Skin of body (tissue), 2 donors: ENCODE data around the gene ABHD16A. TPM values are rescaled to one million over a fixed set of nuclear protein-coding genes. Genes with fewer than 3 reads are reported as not detected.

ENCODE experiments used
- DNase-seq: peaks from one replicate; lab custom pipeline; 2025; lab: John Stamatoyannopoulos, UW
- total RNA-seq: library from RNA; depleted of rRNA; stranded (reverse); fragments of >200 nt; gene quantifications from one replicate; pipeline ENCODE4 v1.2.3, GENCODE V29; 2014

ABHD16A gene
- total RNA-seq, 1 donor from 2014 or later = 36.0 TPM

- DNase-seq = no peak
These were observed 39.8 kb downstream of the ABHD16A start for GRCh38 chr6:31663126-31663960.

DNA sequence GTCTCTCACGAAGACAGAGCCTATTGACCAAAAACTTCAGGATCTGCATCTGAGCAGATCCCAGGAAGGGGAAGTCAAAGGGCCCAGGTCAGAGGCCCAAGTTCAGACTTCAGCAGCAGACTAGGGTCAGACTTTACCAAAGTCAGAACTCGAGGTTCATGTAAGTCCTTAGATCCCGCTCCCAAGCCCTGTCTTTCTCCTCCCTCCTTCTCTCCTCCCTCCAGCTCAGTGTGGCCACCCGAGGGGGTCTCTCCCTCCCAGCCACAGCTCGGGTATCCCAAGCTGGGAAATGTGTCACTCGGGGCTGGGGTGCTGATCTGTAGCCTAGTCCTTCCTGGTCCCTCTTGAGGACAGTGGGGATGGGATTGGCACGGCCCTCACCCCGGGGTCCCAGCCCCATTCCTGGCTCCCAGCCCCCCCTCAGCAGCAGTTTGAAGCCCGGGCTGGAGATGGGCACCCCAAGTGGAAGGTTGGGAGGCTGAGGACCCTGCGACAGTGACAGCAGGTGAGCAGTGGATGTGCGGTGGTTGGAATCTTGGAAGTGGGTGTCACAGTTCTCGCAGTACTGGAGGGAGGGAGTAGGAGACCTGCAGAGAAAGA, 40.9 kb downstream of the ABHD16A start:
- no peak for DNase-seq

DNA sequence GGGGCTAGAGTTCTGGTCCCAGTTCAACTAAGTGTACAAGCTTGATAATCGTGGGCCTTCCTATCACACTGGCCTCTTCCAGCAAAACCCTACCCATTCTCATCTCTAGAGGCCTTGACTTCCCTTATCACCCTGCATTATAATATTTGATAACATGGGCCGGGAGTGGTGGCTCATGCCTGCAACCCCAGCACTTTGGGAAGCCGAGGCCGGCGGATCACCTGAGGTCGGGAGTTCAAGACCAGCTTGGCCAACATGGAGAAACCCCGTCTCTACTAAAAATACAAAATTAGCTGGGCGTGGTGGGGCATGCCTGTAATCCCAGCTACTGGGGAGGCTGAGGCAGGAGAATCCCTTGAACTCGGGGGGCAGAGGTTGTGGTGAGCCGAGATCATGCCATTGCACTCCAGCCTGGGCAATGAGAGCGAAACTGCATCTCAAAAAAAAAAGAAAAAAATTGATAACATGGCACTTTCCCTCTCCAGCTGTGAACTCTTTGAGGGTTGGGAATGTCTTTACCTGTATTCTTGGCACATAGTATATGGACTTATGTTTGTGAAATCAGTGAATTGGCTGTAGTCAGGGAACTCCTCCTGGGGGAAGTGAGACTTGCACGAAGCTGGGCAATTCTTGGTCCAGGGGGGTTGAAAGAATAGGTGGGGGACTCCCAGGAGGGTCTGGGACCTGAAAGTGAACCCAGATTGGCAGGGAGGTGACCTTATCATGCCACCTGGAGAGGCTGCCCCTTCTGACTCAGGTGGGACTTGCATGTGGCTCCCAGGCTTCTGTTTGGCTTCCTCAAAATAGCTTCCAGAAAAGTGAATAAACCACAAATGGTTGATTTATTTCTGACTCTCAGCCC, 41.6 kb downstream of the ABHD16A start:
- DNase-seq = no peak

DNA sequence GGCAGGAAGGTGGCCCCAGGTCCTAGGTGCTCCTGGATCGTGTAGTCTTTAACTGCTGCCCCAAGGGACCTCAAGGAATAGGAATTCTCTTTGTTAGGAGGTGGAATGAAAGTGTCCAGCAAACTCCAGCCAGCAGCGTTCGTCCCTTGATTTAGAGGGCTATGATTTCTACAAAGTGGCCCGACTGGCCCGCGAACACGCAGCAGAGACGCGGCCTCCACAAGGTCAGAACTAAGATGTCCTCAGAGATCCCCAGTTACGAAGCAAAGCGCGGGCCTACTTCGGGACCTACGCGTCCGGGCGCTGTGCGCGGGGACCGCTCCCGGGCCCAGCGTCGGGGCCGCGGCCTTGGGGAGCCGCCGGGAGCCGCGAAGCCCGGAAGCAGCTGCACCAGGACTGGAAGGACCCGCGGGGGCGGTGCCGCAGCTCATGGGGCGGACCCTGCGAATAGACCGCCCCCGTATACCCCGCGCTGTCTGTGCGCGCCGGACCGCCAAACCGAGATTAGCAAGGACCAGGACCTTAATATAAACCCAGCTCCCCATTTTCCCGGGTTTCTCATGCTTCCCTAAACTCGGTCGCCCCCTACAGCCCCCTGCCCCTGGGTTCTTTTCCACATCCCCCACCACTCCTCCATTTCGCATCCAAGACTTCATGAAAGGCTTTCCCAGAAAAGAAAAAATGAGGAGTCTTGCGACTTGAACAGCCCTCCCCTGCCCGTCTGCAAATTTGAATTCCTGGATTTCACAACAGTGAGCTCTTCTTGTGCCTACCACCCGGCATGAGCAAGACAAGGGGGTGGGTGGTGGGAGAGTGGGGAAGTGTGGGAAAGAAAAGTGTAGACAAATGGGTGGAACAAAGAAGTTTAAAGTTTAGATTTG, 42.5 kb downstream of the ABHD16A start, which contains the start of gene C6orf47:
C6orf47 (minus strand) TSS at position 398 of the 881 bp plus-strand sequence. CDS start 831 bp downstream, outside the sequence.
- peak; percentile 75 for DNase-seq

GRCh38 chr6:31659649-31660380, 43.3 kb downstream of the ABHD16A start:
- no peak for DNase-seq

- DNase-seq = no peak
These were observed 44.0 kb downstream of the ABHD16A start for GRCh38 chr6:31658983-31659648.

GRCh38 chr6:31658158-31658688, 44.9 kb downstream of the ABHD16A start:
- no peak for DNase-seq

DNA sequence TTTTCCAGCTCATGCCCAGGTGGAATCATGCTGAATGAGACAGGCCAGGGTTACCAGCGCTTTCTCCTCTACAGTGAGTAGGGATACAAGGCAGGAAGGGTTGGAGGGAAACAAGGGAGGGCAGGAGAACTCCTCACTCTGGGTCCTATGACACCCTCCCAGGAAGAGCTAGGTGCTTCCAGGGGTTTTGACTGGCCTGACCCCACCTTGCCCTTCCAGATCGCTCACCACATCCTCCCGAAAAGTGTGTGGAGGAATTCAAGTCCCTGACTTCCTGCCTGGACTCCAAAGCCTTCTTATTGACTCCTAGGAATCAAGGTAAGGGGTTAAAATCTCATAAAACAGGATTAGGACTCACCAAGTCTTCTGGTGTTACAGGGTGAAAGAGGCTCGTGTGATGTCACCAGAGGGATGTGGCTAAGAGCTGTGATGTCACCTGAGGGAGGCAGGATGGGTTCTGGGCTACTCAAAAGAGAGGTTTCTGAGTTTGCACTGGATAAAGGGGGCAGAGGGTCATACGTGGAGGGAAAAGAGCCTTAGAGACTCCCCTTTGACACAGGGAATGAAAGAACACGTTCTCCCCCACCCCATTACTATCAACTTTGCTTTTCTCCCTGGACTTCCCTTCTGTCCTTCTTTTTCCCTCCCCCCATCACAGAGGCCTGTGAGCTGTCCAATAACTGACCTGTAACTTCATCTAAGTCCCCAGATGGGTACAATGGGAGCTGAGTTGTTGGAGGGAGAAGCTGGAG, 45.5 kb downstream of the ABHD16A start:
- no peak for DNase-seq

DNA sequence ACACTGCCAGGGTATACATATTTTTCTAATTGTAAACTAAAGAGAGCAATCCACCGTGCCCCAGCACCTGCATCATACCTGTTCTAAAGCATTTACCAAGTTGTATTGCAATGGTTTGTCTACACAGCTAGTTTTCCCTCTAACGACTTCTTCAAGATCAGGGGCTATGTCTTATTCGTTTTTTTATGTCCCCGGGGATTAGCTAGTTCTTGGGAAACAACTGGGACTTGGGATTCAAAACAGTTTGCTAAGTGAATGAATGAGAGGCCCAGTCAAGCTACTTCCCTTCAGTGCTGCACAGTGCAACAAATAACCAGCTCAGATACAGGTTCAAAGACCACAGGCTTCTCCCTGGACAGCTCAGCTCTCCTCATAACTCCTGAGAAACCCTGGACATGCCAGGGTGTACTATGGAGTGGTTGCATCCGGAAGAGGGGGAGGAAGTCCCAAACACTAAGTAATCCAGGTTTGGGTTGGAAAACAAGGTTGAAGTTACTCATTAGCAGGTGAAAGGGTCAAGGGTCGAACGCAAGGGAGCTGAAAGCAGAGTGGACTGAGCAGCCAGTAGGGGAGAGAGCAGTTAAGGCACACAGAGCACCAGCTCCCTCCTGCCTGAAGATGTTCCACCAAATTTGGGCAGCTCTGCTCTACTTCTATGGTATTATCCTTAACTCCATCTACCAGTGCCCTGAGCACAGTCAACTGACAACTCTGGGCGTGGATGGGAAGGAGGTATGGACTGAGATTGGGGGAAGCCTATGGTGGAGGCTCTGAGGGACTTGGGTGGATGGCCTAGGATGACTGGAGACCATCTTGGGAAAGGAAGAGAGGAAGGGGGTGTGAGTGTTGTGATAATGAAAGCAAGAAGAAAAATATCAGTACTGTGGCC, 47.5 kb downstream of the ABHD16A start, which contains the start of gene APOM:
APOM (plus strand) TSS at position 546 of the 889 bp plus-strand sequence; CDS start at position 619, 73 bp downstream.
- no peak for DNase-seq

DNA sequence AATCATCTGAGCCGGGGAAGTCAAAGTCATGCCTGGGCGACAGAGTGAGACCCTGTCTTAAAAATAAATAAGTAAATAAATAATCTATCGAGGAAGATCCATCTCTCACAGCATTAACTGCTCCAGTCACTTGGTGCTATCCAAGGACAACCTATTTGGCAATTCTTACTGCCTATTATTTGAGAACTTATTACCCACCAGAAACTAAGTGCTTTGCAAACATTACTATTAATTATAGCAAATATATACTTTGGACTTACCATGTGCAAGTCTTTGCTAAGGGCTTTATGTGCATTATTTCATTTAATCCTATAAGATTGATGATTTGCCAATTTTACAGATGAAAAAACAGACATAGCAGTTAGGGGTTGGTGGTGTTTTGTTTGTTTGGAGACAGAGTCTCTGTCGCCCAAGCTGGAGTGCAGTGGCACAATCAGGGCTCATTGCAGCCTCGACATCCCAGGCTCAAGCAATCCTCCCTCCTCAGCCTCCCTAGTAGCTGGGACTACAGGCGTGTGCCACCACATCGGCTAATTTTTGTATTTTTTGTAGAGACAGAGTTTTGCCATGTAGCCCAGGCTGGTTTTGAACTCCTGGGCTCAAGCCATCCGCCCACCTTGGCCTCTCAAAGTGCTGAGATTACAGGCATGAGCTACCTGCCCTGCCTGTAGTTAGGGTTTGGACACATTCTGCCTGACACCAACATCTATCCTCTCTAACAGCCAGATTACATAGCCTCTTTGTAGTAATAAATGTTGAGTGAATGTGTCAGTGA, 48.4 kb downstream of the ABHD16A start:
- DNase-seq = no peak

- DNase-seq = no peak
These were observed 50.0 kb downstream of the ABHD16A start for GRCh38 chr6:31652925-31653724.

GRCh38 chr6:31651602-31652191, 51.4 kb downstream of the ABHD16A start:
- no peak for DNase-seq

GRCh38 chr6:31645325-31645724, 57.8 kb downstream of the ABHD16A start:
- DNase-seq = no peak

DNA sequence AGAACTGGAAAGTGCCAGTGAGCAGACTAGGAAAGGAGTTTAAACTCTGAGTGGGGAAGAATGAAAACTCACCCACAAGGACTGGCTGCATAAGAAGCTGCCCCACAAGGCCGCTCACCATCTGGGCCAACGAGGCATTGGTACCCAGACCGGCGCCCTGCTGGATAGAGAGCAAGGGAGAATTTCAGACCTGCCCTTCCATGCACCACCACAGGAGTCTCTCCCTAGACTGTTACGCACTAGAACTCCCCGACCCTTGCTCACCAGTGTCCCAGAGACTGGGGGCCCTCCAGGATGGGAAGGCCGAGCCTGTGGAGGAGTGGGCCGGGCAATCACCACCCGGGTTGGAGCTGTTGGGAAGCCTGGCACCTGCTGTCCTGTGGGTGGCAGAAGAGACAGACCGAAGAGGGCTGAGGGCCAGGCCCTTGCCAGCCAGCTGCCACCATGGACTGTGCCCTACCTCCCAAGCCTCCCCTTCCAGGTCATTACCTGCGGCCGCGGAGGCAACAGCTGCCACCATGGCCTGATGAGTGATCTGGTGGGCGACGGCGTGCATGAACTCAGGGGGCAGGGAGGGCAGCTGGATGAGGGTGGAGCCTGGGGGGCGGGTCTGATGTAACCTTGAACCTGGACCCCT, 59.2 kb downstream of the ABHD16A start:
- DNase-seq = no peak
